ENCODE results near the gene YTHDF1.
A peak's percentile ranks its signal among the peaks of the same experiment; 100 is the strongest.

YTHDF1 gene

GRCh38 chr20:63235399-63235983, 19.6 kb upstream of the YTHDF1 start, which contains the start of gene BIRC7:
Gene BIRC7 (plus strand): TSS chr20:63235905. CDS start chr20:63236097, 192 bp downstream.
- DNase-seq (ENCODE audit: insufficient read length, low spot score) (no peak), FAIRE-seq (no peak)
- TF ChIP-seq CTCF (IDR thresholded peaks at IDR 0.05; ENCODE audit: insufficient read depth, missing control alignments): no peak

- no peak for TF ChIP-seq CTCF (IDR thresholded peaks at IDR 0.05; ENCODE audit: insufficient read depth, missing control alignments)
- no peak for FAIRE-seq
- no peak for DNase-seq (ENCODE audit: insufficient read length, low spot score)
Observed at GRCh38 chr20:63234693-63235398, 18.9 kb upstream of the YTHDF1 start.

DNA sequence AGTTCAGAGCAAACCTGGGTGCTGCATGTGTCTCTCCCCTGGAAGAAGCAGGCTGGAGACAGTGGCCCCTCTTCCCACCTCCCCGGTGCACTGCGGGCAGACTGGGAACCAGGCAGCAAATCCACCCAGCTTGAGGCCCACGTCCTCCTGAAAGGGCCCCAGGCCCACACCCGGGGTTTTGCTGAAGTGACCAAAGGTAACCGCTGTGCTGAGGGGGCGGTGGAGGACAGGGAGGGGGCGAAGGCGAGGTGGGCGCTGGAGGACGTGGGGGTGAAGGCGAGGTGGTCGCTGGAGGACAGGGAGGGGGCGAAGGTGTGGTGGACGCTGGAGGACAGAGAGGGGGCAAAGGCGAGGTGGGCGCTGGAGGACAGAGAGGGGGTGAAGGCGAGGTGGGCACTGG, 18.0 kb upstream of the YTHDF1 start:
- no peak for TF ChIP-seq CTCF (IDR thresholded peaks at IDR 0.05; ENCODE audit: insufficient read depth, missing control alignments)
- FAIRE-seq (no peak), DNase-seq (ENCODE audit: insufficient read length, low spot score) (no peak)

DNA sequence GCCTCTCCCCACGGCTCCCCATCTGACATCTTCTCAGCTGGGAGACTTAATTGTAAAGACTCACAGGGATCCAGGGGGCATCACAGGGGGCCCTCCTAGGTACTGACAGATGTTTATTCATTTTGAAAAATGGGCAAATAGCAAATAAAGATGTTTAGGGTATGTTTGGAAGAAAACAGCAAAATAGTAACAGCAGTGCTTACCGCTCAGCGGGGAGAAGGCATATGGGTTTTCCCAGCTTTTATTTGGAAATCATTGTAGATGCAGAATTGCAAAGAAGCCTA, 17.1 kb upstream of the YTHDF1 start:
- DNase-seq (ENCODE audit: insufficient read length, low spot score): no peak
- no peak for TF ChIP-seq CTCF (IDR thresholded peaks at IDR 0.05; ENCODE audit: insufficient read depth, missing control alignments)
- no peak for FAIRE-seq

GRCh38 chr20:63232235-63233060, 16.5 kb upstream of the YTHDF1 start:
- TF ChIP-seq CTCF (IDR thresholded peaks at IDR 0.05; ENCODE audit: insufficient read depth, missing control alignments): no peak
- no peak for DNase-seq (ENCODE audit: insufficient read length, low spot score)
- no peak for FAIRE-seq

DNA sequence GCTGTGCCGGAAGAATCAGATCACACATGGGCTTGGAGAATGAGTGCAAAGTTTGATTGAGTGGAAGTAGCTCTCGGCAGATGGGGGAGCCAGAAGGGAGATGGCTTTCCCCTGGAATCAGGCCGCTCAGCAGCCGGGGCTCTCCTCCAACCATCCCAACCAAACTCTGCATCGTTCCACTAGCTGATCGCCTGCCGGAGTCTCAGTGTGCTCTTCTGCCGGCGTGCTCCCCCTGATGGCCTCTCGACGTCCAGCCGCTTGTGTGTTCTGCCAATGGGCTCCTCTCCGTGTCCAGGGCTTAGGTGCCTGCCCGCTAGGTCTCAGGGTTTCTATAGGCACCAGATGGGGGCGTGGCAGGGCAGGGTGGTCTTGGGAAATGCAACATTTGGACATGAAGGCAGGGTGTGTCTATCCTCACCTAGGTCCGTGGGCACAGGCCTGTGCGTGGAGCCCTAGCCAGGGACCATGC, 14.9 kb upstream of the YTHDF1 start:
- FAIRE-seq (no peak), DNase-seq (ENCODE audit: insufficient read length, low spot score) (no peak)
- peak; percentile 39 for TF ChIP-seq CTCF (IDR thresholded peaks at IDR 0.05; ENCODE audit: insufficient read depth, missing control alignments)

Data from D721Med (cell line).